ENCODE data around the gene CRACR2B.

Gene CRACR2B

GRCh38 chr11:795634-796564 lies 31.8 kb upstream of the CRACR2B start:
- TF ChIP-seq REST (IDR thresholded peaks at IDR 0.05; ENCODE audit: insufficient read depth in 1 of 2, low read depth in 2 of 2, low read length in 2 of 2) (no peak), TAF1 (IDR thresholded peaks at IDR 0.05; ENCODE audit: borderline replicate concordance, insufficient read depth, low read length) (0 out of 2 replicates have a peak, but pooled peaks have one; percentile 47), FOXP2 (optimal IDR thresholded peaks at IDR 0.05; ENCODE audit: borderline replicate concordance, extremely low read depth, extremely low read length, insufficient read depth) (no peak), SIN3A (IDR thresholded peaks at IDR 0.05; ENCODE audit: borderline replicate concordance, insufficient read depth, low read length) (peak; percentile 96; the same call in 1 of the 2 replicates), POLR2AphosphoS5 (IDR thresholded peaks at IDR 0.05; ENCODE audit: low read depth, low read length) (peak; percentile 71; the same call in 1 of the 2 replicates)

- TF ChIP-seq FOXP2 (optimal IDR thresholded peaks at IDR 0.05; ENCODE audit: borderline replicate concordance, extremely low read depth, extremely low read length, insufficient read depth), result no peak
- TF ChIP-seq POLR2AphosphoS5 (IDR thresholded peaks at IDR 0.05; ENCODE audit: low read depth, low read length), result no peak
- no peak for TF ChIP-seq REST (IDR thresholded peaks at IDR 0.05; ENCODE audit: insufficient read depth in 1 of 2, low read depth in 2 of 2, low read length in 2 of 2)
- no peak for TF ChIP-seq TAF1 (IDR thresholded peaks at IDR 0.05; ENCODE audit: borderline replicate concordance, insufficient read depth, low read length)
- TF ChIP-seq SIN3A (IDR thresholded peaks at IDR 0.05; ENCODE audit: borderline replicate concordance, insufficient read depth, low read length), result no peak
These were observed 31.0 kb upstream of the CRACR2B start for GRCh38 chr11:796565-797295.

GRCh38 chr11:797296-798092 lies 30.2 kb upstream of the CRACR2B start:
- TF ChIP-seq TAF1 (IDR thresholded peaks at IDR 0.05; ENCODE audit: borderline replicate concordance, insufficient read depth, low read length), result 0 out of 2 replicates have a peak, but pooled peaks have one; percentile 20
- peak; percentile 64; the same call in 1 of the 2 replicates for TF ChIP-seq SIN3A (IDR thresholded peaks at IDR 0.05; ENCODE audit: borderline replicate concordance, insufficient read depth, low read length)
- no peak for TF ChIP-seq REST (IDR thresholded peaks at IDR 0.05; ENCODE audit: insufficient read depth in 1 of 2, low read depth in 2 of 2, low read length in 2 of 2)
- TF ChIP-seq POLR2AphosphoS5 (IDR thresholded peaks at IDR 0.05; ENCODE audit: low read depth, low read length), result peak; percentile 69; the same call in 1 of the 2 replicates

- peak; percentile 50; the same call in 1 of the 2 replicates for TF ChIP-seq SIN3A (IDR thresholded peaks at IDR 0.05; ENCODE audit: borderline replicate concordance, insufficient read depth, low read length)
- peak; percentile 25; the same call in 1 of the 2 replicates for TF ChIP-seq TAF1 (IDR thresholded peaks at IDR 0.05; ENCODE audit: borderline replicate concordance, insufficient read depth, low read length)
- TF ChIP-seq POLR2AphosphoS5 (IDR thresholded peaks at IDR 0.05; ENCODE audit: low read depth, low read length), result no peak
These were observed 29.5 kb upstream of the CRACR2B start, which contains the start of gene SLC25A22 for GRCh38 chr11:798093-798713. SLC25A22 (minus strand) TSS chr11:798281; CDS start chr11:795006, 3,275 bp downstream.

All from PFSK-1 (cell line).